HG03378 (cell line): Measurements from ENCODE around the gene RNF157.

Experiments
- ATAC-seq: cut with Tn5 transposase; IDR thresholded peaks from one replicate; pipeline ENCODE4 v1.9.1; 2021; ENCODE audit warnings: mild to moderate bottlenecking, moderate library complexity; ENCODE audit not compliant: unreplicated experiment

Gene RNF157

DNA sequence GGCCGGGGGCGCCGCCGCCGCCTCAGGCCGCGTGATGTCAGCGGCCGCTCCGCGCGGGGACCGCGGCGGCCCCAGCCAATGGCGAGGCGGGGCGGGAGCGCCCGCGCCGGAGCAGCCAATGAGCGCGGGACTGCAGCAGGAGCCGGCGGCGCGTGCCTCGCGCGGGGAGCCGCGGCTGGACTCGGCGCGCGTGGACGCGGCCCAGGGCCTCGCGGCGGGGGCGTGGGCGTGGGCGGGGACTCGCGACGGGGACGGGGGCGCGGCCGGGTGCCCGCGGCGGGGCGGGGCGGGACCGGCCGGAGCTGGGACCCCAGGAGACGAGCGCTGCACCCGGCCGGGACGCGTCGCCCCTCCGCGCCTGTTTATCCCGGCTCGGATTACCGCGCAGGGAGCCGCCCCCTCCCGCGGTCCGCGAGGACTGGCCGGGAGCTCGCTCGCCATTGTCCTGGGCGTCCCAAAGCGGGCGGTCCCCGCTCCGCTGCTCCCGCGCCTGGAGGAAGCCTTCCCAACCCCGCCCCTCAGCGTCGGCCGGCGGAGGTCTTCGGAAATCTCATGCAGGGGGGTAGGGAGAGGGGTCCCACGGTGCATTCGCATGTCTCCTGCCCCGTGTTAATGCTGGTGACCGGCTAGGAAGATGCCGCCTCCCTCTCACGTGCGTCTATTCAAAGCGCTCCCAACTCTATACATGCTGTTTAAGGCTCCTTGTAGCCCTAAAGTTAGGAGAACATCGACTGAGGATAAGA lies at the start of gene RNF157:
RNF157 (minus strand) TSS at position 33 of the 743 bp plus-strand sequence. CDS start 253 bp downstream, outside the sequence.
- no peak for ATAC-seq

DNA sequence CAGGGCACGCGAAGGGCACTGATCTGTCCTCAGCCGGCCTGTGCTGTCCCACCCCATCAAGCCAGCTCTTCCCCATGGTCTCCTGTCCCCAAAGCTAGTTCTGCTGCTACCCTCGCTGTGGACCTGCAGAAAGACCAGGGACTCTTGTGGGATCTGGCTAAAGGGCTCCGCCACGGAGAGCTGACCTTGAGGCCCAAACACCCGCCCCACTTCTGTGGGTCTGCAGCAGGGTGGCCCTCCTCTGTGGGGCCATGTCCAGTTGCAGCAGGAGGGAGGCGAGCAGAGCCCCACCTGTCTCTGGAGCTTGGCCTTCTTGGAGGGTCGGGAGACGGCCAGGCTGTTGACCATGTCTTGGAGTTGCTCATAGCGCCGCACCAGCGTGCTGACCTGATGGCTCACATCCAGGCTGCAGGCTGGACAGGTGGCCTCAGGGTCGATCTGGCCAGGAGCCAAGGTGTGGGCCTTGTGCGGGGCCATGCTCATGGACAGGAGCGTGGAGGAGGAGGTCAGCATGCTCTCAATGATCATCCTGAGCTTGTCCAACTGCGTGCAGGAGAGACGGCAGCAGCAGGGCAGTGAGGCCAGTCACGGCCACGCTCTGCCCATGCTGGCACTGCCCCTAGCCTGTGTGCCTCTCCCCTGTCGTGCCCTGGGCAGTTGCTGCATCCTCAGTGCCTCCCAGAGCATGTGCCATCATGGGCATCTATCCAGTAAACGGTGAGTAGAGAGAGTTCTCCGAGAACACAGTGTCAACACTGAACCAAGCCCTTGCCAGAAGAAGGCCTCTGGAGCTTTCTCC lies 41.5 kb upstream of the RNF157 start:
- no peak for ATAC-seq

DNA sequence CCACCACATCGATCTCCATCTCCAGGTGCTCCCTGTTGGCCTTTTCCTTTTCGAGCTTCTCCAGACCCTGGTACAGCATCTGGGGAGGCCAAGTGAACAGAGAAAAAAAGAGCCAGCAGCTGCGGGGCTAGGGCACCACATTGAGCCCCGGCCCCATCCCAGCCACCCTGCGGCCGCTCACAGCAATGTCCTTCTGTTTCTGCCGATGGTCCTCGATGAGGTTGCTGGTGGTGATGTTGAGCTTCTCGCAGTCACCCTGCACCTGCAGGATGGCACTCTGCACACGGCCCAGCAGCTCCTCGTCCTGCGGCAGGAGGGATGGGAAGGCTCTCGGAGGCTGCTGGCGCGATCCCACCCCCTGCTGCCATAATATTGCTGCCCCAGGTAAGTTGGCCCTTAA lies 40.4 kb upstream of the RNF157 start:
- ATAC-seq, result no peak

DNA sequence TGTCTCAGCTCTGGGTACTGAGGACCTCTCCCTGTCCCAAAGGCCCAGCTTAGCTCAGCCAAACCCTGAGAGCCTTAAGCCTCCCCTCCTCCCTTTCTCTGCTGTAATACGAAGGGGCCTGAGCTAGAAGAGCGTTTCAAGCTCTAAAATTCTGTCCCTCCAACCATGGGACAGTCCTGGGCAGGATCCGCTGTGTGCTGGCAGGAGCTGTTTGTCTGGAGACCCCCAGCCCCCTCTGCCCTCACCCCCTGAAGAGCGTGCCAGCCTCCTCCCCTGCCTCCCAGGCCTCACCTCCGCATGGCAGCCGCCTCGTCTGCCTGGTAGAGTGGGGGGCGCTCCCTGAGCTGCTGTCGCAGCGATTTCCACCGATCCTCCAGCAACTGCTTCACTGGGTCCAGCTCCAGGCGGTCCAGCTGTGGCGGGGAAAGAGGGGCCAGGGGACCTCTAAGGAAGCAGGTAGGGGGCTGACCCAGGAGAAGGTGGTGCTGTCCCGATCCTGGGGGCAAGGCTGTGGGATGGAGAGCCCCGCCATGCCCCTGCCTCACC lies 39.5 kb upstream of the RNF157 start:
- ATAC-seq, result no peak

DNA sequence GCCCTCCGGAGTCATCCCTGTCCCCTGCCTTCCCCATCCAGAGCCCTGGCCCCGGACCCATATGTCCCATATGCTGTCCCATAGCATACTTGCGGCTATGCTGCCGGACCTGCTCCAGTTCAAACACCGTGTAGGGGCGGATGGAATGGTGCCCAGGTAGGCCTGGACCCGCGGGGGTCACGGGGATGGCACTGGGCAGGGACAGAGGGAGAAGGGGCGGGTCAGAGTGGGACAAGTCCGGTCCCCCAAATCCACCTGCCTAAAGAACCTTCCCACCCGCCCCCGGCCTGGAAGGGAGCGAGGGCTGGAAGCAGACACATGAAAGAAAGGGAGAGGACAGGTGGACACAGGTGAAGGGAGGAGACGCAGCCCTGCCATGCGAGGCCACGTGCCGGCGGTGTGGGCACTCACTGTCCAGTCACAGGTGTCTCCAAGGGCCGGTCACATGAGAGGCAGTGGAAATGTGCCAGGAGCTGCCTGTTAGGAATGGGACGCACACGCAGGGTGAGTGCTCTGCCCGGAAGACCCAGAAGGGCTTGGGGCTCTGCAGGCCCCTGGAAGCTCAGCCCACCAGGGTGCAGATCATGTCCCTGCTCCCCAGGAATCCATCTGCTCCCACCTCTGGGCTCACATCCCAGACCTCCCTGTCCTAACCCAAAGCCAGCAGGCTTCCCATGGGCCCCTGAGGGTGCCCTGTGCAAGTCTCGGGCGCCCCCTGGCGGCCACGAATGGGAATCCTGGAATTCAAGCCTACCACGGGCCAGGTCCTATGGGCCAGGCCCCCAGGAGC lies 38.9 kb upstream of the RNF157 start:
- ATAC-seq, result peak; percentile 38

DNA sequence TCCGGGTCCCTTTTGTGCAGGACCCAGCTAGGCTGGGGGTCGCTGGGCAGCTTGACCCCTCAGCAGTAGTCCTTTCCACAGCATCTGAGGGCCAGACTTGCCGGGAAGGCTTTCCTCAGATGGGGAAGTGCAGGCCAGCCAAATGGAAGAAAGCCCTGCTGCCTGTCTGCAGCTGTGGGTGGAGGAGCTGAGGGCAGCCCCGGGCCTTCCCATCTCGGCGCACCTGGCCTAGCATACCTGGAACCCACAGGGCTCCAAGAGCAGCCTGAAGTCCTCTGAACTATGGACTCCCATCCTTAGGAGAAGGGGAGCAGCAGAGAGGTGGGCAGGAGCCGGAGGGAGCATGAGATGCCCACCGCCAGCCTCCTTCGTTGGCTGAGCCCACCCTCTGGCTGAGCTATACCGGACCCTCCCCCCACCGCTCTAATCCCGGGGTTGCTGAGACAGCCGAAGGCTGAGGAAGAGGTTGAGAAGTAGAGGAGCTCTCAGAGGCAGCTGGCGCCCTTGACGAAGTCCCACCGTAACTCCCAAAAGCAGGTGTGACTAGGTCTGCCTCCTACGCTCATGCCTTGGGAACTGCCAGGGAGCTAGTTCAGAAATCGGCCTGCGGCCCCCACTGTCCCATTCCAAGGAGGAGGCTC lies 38.1 kb upstream of the RNF157 start:
- ATAC-seq, result no peak

DNA sequence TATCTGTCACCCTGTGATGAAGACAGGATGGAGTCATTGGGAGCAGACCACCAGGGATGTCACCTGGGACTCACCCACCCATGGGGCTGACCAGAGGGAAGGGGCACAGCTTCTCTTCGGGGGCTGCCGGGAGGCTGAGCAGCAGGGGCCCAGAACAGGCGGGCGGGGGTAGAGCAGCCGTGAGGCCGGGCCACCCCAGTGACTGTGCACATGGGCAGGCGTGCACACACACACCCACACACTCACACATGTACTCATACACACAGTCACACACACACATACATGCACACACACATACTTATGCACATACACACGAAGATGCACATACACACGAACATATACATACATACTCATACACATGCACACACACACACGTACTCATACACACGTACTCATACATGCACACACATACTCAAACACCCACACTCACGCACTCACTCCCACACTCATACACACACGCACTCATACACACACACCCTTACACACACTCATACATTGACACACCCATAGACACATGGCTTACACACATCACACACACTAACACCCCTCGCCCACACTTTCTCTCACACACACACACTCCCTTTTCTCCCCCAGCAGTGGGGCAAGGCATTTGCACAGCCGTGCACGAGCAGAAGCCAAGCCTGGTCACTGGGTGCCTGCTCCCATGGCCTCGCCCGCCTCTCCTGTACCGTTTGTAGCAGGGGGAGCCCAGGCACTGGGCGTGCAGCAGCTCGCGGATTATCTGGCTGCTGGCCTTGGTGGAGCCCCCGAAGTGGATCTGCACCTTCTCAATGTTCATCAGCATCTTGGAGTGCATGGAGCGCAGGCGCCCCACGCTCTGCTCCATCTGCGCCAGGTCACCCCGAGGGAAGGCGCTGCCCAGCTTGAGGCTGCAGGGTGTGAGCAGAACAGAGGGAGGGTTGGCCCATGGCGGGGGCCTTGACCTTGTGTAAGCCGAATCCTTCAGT lies 37.3 kb upstream of the RNF157 start:
- ATAC-seq, result no peak

DNA sequence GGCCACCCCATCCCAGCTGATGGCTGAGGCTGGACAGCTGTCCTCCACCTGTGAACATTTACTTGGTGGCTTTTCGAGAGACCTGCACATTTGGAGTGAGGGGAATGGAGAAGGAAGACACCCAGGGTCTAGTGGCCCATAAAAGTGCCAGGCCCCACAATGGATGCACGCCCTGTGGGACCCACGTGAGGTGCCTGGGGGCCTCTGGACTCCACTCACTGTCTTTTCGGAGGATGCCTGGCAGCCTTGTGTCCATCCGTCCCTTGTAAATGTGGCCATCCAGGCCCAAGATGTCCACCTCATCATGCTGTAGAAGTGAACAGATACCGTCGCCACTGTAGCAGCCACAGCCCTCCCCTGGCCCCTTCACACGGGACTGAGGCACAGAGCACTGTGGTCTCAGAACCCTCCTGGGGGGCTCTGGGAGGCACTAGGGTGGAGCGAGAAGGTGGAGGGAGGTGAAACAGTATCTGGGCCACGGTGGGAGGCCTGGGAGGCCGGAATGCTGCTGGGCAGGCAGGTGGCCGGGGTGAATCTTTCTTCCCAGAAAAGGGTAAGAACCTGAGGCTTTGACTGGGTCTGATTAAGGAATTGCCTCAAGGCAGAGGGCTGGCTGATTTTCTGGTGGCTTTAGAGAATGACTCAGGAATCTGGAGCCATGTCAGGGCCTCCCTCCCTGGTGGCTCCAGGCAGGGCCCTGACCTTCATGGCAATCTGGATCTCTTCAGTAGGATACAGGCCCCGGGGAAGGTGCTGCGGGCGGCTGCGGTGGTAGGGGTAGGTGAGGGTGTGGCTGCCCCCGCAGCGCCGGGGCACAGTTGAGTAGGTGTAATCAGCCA lies 36.4 kb upstream of the RNF157 start:
- ATAC-seq, result no peak

DNA sequence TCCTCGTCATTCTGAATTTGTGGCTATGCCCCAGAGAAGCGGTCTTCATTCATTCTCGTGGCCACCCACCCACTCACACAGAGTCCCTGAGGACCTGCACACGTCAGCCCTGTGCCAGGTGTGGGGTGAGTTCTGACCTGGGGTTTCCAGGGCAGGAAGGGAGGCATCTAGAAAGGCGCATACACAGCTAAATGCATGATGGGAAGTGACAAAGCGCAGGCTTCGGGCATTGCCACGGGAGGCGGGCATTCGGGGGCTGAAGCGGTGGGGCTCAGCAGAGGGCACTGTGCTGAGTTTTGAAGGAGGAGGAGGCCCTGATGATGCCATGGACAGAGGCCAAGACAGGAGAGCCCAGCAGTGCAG lies 35.8 kb upstream of the RNF157 start:
- ATAC-seq, result no peak

DNA sequence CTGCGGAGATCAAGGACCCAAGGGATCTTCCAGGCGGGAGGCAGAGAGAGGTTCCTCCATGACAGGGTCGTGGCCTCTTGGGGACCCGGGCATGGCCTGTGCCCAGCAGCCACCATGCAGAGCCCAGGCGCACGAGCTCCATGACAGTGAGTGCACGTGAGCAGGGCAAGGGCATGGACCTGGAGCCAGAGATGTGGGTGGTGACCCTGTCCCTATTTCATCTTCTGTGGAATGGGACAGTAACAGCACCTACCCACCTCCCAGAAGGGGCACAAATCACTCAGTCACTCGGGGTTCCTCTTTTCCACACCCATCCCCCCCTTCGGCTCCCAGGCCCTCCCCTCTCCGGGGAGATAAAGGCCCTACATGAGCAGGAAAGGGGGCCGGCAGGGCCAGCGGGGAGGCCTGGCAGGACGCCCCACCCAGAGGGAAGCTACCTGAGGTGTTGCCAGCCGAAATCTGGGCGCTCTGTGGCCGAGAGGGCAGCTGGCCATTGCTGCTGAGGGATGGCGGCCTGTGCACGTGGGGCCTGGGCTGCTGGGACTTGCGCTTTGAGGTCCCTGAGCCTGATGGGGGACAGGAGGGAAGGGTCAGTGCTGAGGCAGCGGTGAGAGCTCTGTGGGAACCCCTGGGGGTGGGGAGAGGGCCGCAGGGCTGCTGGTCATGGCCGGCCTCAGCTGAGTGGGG lies 35.2 kb upstream of the RNF157 start:
- ATAC-seq, result no peak

DNA sequence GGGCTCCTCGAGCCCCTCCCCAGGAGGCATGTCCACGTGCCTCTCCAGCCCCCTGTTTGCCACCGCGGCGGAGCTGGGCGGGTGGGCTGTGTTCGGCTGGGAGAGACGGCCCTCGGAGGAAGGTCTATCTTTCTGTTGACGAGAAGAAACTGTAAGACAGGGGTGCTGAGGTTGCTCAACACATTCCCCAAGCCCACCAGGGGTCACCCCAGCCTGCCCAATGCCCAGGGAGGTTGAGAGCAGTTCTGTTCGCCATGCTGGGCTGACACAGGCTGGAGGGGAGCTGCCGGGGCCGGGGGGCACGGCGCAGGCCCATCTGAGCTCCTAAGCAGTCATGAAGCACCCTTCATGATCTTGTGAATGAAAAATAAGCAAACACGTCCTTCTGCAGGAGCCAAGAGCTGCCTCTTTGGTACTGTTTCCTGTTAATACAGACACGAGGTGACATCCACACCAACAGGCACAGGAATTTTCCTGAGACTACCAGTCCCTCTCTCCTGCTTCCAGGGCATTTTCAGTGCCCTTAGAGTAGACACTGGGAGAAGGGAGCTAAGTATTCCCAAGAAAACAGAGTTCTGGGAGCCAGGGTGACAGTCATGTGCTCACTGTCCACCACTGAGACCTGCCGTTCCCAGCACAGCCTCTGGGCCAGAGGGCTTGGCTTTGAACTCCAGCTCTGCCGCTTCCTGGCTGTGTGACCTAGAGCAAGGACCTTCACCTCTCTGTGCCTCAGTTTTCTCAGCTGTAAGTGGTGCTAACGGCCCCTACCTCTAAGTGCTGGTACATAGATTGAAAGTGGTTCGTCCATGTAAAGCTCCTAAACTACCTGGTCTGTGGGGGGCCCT lies 34.0 kb upstream of the RNF157 start:
- no peak for ATAC-seq

DNA sequence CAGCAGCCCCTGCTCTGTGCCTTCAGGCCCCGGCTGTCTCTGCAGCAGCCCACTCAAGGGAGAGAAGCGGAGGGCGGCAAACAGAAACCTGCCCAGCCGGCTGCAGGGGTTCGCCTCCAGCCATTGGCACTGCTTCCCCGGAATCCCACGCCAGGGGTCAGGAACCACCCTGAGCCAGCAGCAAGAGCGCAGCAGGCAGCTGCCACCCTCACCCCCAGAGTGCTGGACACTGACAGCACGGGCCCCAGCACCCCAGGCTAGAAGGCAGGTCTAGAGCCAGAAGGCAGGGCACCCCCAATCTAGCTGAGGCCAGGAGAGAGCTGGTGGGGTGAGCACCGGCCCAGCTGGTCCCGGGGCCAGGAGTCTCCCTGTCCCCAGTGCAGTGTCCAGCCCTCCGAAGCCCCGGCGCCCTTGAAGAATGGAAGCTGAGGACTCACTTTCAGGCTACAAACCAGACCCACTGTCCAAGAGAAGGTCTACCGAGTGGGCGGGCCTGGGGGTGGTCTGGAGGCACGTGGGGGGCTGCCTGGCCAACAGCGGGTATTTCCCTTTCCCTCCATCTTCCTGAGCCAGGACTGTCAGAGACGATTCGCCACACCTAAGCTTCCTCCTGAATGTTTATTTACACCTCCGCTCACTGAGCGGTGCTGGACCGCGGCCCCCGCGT lies 33.3 kb upstream of the RNF157 start:
- ATAC-seq, result no peak

DNA sequence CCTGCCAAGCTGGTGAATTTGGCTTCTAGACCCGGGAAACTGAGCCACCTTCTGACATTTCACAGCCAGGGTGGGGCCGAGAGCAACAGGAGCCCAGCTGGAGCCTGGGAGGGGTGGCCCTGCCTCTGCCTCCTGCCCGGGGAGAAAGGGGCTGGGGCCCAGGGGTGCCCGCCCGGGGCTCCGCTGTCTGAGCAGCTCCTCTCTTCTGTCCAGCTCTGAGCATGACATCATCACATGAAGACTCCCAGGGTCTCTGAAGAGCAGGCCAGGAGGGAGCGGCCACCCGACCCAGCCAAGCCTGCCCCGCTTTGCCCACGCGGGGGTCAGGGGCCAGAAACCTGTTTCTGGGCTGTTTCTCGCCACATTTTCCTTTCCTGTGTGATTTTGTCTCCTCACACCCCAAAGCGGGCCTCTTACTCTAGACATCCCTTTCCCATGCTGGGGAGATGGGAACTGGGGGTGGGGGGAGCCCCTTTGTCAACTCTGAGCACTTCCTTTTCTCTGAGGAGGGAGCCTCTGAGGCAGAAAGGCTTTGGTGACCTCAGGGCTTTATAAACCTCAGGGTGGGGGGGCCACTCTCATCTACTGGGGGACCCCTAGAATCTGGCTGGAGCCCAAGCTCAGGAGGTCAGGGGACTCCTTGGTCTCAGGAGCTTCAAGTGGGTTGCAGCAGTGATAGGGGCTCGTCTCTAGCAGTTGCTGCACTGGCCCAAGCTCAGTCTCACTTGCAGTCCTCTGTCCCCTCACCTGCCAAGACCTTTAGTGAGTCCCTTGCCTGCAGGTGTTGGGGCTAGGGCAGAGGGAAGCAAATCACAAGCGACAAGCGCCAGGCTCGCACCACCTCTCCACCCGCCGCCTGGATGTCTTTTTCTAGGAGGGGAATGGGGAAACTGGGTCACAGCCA lies 32.5 kb upstream of the RNF157 start:
- ATAC-seq, result peak; percentile 24

DNA sequence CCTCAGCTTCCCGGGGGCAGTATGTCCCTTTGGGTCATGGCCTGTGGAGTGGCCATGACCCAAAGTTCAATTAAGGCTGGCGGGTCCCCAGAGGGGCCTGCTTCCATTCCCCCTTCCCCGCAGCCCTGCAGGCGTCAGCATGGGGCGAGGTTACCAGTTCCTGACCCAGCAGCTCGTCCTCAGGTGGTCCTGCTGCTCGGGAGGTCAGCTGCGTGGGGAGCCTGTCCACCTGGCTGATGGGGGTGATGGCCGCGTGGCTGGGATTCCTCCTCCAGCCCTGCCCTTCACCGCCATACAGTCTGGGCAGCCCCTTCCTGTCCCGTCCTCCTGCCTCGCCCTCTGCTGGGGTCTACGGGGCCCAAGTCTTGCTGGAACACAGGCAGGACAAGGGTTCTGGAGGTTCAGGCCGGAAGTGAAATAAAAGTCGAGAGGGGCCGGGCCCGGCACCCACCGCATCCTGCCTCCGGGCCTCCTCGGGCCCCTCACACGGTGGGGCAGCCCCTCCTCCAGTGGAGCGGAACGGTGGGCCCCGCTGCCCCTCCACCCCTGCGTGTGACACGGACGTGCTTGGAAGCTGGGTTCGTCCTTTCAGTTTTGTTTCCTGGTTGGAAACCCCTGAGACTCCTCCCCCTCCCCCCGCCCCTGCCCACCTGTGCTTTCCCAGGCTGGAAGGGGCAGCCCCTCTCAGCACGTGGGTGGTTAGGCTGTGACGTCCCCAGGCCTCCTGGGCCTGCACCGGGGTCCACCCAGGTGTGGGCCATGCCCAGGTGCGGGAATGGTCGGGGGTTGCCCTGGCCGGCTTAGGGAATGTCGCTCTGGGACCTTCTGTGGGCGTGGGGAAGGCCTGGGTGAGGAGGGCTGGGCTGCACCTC lies 31.6 kb upstream of the RNF157 start:
- ATAC-seq, result peak; percentile 35
